ENCODE results near the gene ANO8. TPM values are rescaled to one million over a fixed set of nuclear protein-coding genes. Genes with fewer than 3 reads are reported as not detected.

The ANO8 gene
- total and polyA plus RNA-seq, 2 of the 13 experiments (the other 11 are each of a cell fraction or from before 2014, with no cell fraction given), result 1.8 to 3.5 TPM

- Histone ChIP-seq H3K79me2 (ENCODE audit: insufficient read depth, low read length) (no peaks in the 10 kb centered on the region), H3K4me2 (ENCODE audit: low read depth, low read length) (no peak overlapping the region), H3K9me3 (ENCODE audit: low read length) (no peaks in the 10 kb centered on the region), H3K36me3 (replicated peaks in 1 of 2; ENCODE audit: control insufficient read depth in 1 of 2, insufficient read depth in 2 of 2, low read length in 2 of 2) (no peaks in the 10 kb centered on the region), H3K4me1 (ENCODE audit: insufficient read depth, low read length) (no peaks in the 10 kb centered on the region), H3K9ac (ENCODE audit: insufficient read depth, low read depth, low read length) (no peak overlapping the region), H3K27ac (ENCODE audit: extremely low read length, insufficient read depth, low read length) (no peak overlapping the region), H3K27me3 (ENCODE audit: control insufficient read depth in 1 of 2, insufficient read depth in 2 of 2, low read length in 2 of 2) (peaks cover 0 to 3% of the 10 kb centered on the region in 2 experiments; a peak in 1 of 5 replicates), H4K20me1 (ENCODE audit: insufficient read depth, low read length) (no peaks in the 10 kb centered on the region), H2AFZ (ENCODE audit: low read length) (no peak overlapping the region), H3K4me3 (replicated peaks in 1 of 3; ENCODE audit: insufficient read depth in 1 of 3, low read depth in 2 of 3, low read length in 3 of 3) (no peak overlapping the region)
- DNase-seq (ENCODE audit: low spot score) (no peak), FAIRE-seq (no peak), ATAC-seq (no peak)
- peak; percentile 34; the same call in 1 of the 2 replicates for TF ChIP-seq RAD51 (IDR thresholded peaks at IDR 0.05; ENCODE audit: borderline replicate concordance)
- no peak for TF ChIP-seq DNMT3B (CRISPR knock-in tag; conservative IDR thresholded peaks at IDR 0.05)
- TF ChIP-seq USF2 (IDR thresholded peaks at IDR 0.05; ENCODE audit: low read depth, low read length), result peak; percentile 43; the same call in 1 of the 2 replicates
- no peak for TF ChIP-seq USF2 (CRISPR knock-in tag; IDR thresholded peaks at IDR 0.05; ENCODE audit: borderline replicate concordance)
- ChIA-PET POLR2A (no interaction called here), CTCF (ENCODE audit: low intra/inter-chr PET ratio, low total read pairs) (no interaction called here)
- 24% methylated on average over 8 of the region's 8 CpGs for WGBS (ENCODE audit: low lambda C conversion rate)
- in situ Hi-C loops (cut with HindIII; ENCODE audit: extremely low pct_ligation_motif_present, low pct_unique_long_range_greater_than_20kb), result no loop called here
- no TSS peak for BruUV-seq (replicated peaks)
- intact Hi-C loops (cut with micrococcal nuclease; ENCODE audit: unreplicated experiment), result no loop called here
Measured at GRCh38 chr19:17370026-17370587, 35.5 kb upstream of the ANO8 start.

- DNase-seq (ENCODE audit: low spot score) (no peak), FAIRE-seq (no peak), ATAC-seq (no peak)
- Histone ChIP-seq H3K36me3 (replicated peaks in 1 of 2; ENCODE audit: control insufficient read depth in 1 of 2, insufficient read depth in 2 of 2, low read length in 2 of 2) (no peaks in the 10 kb centered on the region), H3K79me2 (ENCODE audit: insufficient read depth, low read length) (no peaks in the 10 kb centered on the region), H3K9ac (ENCODE audit: insufficient read depth, low read depth, low read length) (no peak overlapping the region), H3K27me3 (ENCODE audit: control insufficient read depth in 1 of 2, insufficient read depth in 2 of 2, low read length in 2 of 2) (peaks cover 0 to 12% of the 10 kb centered on the region in 2 experiments; a peak in 3 of 5 replicates), H3K4me2 (ENCODE audit: low read depth, low read length) (no peak overlapping the region), H2AFZ (ENCODE audit: low read length) (no peak overlapping the region), H3K9me3 (ENCODE audit: low read length) (no peaks in the 10 kb centered on the region), H3K4me1 (ENCODE audit: insufficient read depth, low read length) (no peaks in the 10 kb centered on the region), H4K20me1 (ENCODE audit: insufficient read depth, low read length) (no peaks in the 10 kb centered on the region), H3K4me3 (replicated peaks in 1 of 3; ENCODE audit: insufficient read depth in 1 of 3, low read depth in 2 of 3, low read length in 3 of 3) (no peak overlapping the region), H3K27ac (ENCODE audit: extremely low read length, insufficient read depth, low read length) (no peak overlapping the region)
- ChIA-PET POLR2A (no interaction called here), CTCF (ENCODE audit: low intra/inter-chr PET ratio, low total read pairs) (no interaction called here)
- no TSS peak for BruUV-seq (replicated peaks)
- WGBS (ENCODE audit: low lambda C conversion rate), result 72% methylated on average over 16 of the region's 22 CpGs
- intact Hi-C loops (cut with micrococcal nuclease; ENCODE audit: unreplicated experiment), result no loop called here
- in situ Hi-C loops (cut with HindIII; ENCODE audit: extremely low pct_ligation_motif_present, low pct_unique_long_range_greater_than_20kb), result no loop called here
- TF ChIP-seq GLMP (CRISPR knock-in tag; IDR thresholded peaks at IDR 0.05; ENCODE audit: borderline replicate concordance), result no peak
- no peak for TF ChIP-seq HOXA7 (CRISPR knock-in tag; IDR thresholded peaks at IDR 0.05)
- no peak for TF ChIP-seq NCOA5 (CRISPR knock-in tag; IDR thresholded peaks at IDR 0.05)
- TF ChIP-seq BCLAF1 (IDR thresholded peaks at IDR 0.05), result no peak
- TF ChIP-seq ZNF710 (CRISPR knock-in tag; IDR thresholded peaks at IDR 0.05; ENCODE audit: borderline replicate concordance), result no peak
- no peak for TF ChIP-seq ZMYM3 (CRISPR knock-in tag; IDR thresholded peaks at IDR 0.05)
Measured at GRCh38 chr19:17365361-17365760, 30.7 kb upstream of the ANO8 start.
